Progenitor cell of endocrine pancreas (in vitro differentiated cells): Measurements from ENCODE around the gene FRMD1. TPM values are rescaled to one million over a fixed set of nuclear protein-coding genes. Genes with fewer than 3 reads are reported as not detected.

Source experiments
- DNase-seq: peaks from one replicate; pipeline ENCODE4 v3.0.0; 2021; ENCODE audit warnings: low spot score; ENCODE audit not compliant: unreplicated experiment
- H3K27ac Mint-ChIP-seq: 2 replicates; pipeline ENCODE4 v1.8.0; 2021; ENCODE audit warnings: mild to moderate bottlenecking, moderate library complexity, mixed read lengths
- H3K27me3 Mint-ChIP-seq: 2 replicates; pipeline ENCODE4 v1.8.0; 2021; ENCODE audit warnings: mixed read lengths
- H3K36me3 Mint-ChIP-seq: 2 replicates; pipeline ENCODE4 v1.8.0; 2022; ENCODE audit warnings: mixed read lengths; ENCODE audit not compliant: insufficient read depth
- H3K4me1 Mint-ChIP-seq: 2 replicates; pipeline ENCODE4 v1.8.0; 2021; ENCODE audit warnings: low read depth, mixed read lengths
- H3K4me3 Mint-ChIP-seq: 2 replicates; pipeline ENCODE4 v1.8.0; 2021; ENCODE audit warnings: low read depth, mild to moderate bottlenecking, moderate library complexity, mixed read lengths
- H3K9me3 Mint-ChIP-seq: 2 replicates; pipeline ENCODE4 v1.8.0; 2021; ENCODE audit warnings: low read depth, mixed read lengths
- total RNA-seq: library from RNA; stranded (reverse); gene quantifications from 2 replicates; pipeline ENCODE4 v1.2.1, GENCODE V29; 2021
- TF ChIP-seq, protein P1 (sequence below): fragments of 200-600 bp; sonication (generic); IDR thresholded peaks from one replicate; pipeline ENCODE4 v1.5.0; 2021; ENCODE audit warnings: antibody characterized with exemption, mild to moderate bottlenecking; ENCODE audit not compliant: unreplicated experiment

FRMD1 gene
- total RNA-seq, 1 donor from 2014 or later, result not detected

DNA sequence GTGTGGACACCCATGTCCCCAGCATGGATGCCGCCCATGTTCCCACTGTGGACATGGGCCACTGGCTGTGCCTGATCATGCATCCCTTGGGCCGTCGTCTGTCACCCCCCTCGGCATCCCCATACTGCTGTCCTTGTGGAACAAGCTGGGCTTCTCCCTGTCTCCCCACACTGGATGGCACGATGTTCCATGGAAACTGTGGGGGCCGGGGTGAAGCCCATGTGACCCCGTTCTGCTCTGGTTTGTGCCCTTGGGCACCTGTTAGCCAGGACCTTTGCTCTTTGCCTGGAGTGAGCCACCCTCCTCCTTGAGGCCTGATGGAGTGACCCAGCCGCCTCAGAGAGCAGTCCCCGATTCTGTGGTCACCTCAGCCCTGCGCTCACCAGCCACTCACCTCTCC, 7.6 kb upstream of the FRMD1 start:
- Mint-ChIP-seq H3K27me3 (peaks cover 11% of the 10 kb centered on the region), H3K4me1 (peaks cover 26% of the 10 kb centered on the region), H3K9me3 (no peaks in the 10 kb centered on the region), H3K27ac (no peak overlapping the region), H3K4me3 (no peak overlapping the region), H3K36me3 (no peaks in the 10 kb centered on the region)
- DNase-seq, result no peak
- TF ChIP-seq, protein P1, sequence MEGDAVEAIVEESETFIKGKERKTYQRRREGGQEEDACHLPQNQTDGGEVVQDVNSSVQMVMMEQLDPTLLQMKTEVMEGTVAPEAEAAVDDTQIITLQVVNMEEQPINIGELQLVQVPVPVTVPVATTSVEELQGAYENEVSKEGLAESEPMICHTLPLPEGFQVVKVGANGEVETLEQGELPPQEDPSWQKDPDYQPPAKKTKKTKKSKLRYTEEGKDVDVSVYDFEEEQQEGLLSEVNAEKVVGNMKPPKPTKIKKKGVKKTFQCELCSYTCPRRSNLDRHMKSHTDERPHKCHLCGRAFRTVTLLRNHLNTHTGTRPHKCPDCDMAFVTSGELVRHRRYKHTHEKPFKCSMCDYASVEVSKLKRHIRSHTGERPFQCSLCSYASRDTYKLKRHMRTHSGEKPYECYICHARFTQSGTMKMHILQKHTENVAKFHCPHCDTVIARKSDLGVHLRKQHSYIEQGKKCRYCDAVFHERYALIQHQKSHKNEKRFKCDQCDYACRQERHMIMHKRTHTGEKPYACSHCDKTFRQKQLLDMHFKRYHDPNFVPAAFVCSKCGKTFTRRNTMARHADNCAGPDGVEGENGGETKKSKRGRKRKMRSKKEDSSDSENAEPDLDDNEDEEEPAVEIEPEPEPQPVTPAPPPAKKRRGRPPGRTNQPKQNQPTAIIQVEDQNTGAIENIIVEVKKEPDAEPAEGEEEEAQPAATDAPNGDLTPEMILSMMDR, result no peak

DNA sequence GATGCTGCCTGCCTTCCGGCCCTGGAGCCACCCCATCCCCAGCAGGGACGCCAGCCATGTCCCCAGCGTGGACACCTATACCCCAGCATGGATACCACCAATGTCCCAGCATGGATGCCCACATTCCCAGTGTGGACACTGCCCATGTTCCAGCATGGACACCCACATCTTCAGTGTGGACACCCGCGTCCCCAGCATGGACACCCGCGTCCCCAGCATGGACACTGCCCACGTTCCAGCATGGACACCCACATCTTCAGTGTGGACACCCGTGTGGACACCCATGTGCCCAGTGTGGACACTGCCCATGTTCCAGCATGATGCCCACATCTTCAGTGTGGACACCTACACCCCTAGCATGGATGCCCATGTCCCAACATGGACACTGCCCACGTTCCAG, 7.1 kb upstream of the FRMD1 start:
- Mint-ChIP-seq H3K27me3 (peaks cover 14% of the 10 kb centered on the region), H3K4me1 (peaks cover 25% of the 10 kb centered on the region), H3K9me3 (no peaks in the 10 kb centered on the region), H3K36me3 (no peaks in the 10 kb centered on the region), H3K4me3 (no peak overlapping the region), H3K27ac (no peak overlapping the region)
- TF ChIP-seq, protein P1, result no peak
- DNase-seq, result no peak

DNA sequence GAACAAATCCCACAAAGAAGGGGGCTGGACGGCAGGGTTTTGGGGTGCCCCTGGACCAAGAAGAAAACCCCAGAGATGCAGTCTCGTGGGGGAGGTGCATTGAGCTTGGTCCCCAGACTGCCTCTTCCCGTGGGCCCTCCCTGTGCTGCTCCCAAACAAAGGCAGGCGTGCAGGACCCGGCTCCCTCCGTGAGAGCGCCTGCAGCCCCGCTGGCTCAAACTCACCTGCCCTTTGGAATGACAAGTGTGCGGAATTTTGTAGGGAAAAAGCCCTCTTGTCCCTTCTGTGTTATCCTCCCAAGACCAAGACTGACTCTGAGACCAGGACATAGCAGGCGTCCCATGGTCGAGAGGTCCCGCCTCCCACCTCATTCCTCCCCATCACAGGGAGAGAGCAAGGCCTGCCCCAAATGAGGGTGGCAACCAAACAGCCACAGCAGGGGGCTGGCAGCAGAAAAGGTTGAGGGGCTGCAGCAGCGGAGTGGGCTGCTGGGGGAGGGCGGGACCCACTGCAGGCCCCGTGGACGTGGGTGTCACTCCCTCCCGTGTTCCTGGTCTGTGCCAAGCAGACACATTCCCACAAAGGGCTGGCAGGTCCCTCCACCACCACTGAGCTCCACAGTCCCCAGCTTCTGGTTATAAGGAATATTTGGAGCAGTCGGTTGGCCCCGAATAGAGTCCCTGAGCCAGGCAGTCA, 5.6 kb upstream of the FRMD1 start:
- H3K4me1 Mint-ChIP-seq, result peaks cover 25% of the 10 kb centered on the region
- no peak for DNase-seq
- H3K36me3 Mint-ChIP-seq, result no peaks in the 10 kb centered on the region
- H3K9me3 Mint-ChIP-seq, result no peaks in the 10 kb centered on the region
- TF ChIP-seq, protein P1, result no peak
- no peak overlapping the region for H3K4me3 Mint-ChIP-seq
- peaks cover 14% of the 10 kb centered on the region for H3K27me3 Mint-ChIP-seq
- H3K27ac Mint-ChIP-seq, result no peak overlapping the region

DNA sequence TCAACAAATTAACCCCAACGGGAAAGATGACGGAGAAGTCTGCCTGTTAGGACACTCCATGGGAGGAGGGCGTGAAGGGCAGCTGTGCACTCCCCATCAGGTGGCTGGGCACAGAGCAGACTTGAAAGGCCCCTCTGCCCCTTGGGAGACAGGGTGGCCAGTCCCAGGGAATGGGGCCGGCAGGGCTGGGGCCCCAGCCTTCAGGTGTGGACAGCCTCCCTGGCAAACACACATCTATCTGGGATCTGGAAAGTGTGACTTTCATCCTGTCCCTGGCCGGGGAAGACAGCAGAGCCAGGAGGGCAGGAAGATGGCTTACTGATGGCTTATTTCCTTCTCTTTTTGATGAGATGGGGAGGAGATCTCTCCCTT, 4.5 kb upstream of the FRMD1 start:
- peaks cover 18% of the 10 kb centered on the region for H3K4me1 Mint-ChIP-seq
- H3K27me3 Mint-ChIP-seq, result peaks cover 14% of the 10 kb centered on the region
- H3K36me3 Mint-ChIP-seq, result no peaks in the 10 kb centered on the region
- H3K27ac Mint-ChIP-seq, result no peak overlapping the region
- no peak for DNase-seq
- no peaks in the 10 kb centered on the region for H3K9me3 Mint-ChIP-seq
- H3K4me3 Mint-ChIP-seq, result no peak overlapping the region
- TF ChIP-seq, protein P1, result no peak

DNA sequence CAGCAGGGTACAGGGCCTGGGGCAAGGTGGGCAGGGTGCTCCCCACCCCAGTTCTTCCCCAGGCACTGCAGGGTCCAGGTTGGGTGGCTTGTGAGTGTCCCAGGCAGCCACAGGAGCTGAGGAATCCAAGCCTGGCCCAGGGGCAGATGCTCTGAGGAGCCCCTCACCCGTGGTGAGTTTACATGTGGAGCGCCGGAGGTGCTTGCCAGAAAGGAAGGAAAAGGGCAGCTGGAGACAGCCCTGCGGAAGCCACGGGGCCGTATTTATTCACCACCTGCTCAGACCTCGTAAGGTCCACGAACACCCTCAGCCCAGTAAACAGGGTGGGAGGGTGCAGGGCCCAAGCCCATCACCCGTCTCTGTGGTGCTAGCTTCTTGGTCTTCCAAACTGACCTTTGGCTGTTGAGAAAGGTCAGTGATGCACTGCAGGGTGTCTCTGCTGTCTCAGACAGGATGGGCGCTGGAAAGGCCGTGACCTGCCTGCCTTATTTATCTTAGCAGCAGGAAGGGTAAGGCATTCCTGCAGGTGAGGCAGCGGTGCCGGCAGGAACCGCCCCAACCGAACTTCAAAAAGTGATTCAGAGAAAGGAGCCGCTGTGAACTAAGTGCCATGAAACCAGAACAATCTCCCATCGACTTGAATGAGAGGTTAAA, 4.0 kb upstream of the FRMD1 start:
- Mint-ChIP-seq H3K27ac (no peak overlapping the region), H3K36me3 (no peaks in the 10 kb centered on the region), H3K9me3 (no peaks in the 10 kb centered on the region), H3K27me3 (peaks cover 14% of the 10 kb centered on the region), H3K4me3 (no peak overlapping the region), H3K4me1 (peaks cover 12% of the 10 kb centered on the region)
- DNase-seq, result no peak
- TF ChIP-seq, protein P1, result no peak
